Naive thymus-derived CD8-positive, alpha-beta T cell (primary cell): ENCODE results near the gene ELOVL5. TPM values are rescaled to one million over a fixed set of nuclear protein-coding genes. Genes with fewer than 3 reads are reported as not detected.
A peak's percentile ranks its signal among the peaks of the same experiment; 100 is the strongest.
"Not testable (repeated sequence)": the region's sequence is repeated elsewhere in the genome, so short reads cannot be mapped to it uniquely, and the experiment has no call there.

Source experiments
- ATAC-seq, 2 donors: fragments of 150-1000 bp; cut with Tn5 transposase in 1 of 2; sonication (Bioruptor Pico), chemical (Tn5 transposase) in 1 of 2; 1 replicate in 1 of 2; 2 replicates in 1 of 2; pipeline ENCODE4 v1.10.0; 2021; ENCODE audit warnings: mild to moderate bottlenecking in 2 of 2, moderate library complexity in 2 of 2
- POLR2A ChIA-PET: fragments of 350-600 bp; sonication (Branson Sonifier 250); formaldehyde crosslinking; loops from one replicate; lab custom pipeline; 2021; ENCODE audit warnings: antibody characterized with exemption; lab: Charles Lee
- DNase-seq, 10 donors: peaks; one replicate each; pipeline versions ENCODE4 v3.0.0 to v3.0.0-alpha.2; 2020 to 2022
- H3K27ac Mint-ChIP-seq, 10 donors: one replicate each; pipeline ENCODE4 v1.8.0; 2020 to 2022; ENCODE audit warnings: mild to moderate bottlenecking in 10 of 10, mixed read lengths in 10 of 10, moderate library complexity in 4 of 10, inconsistent platforms in 1 of 10
- H3K27me3 Mint-ChIP-seq, 5 donors: one replicate each; pipeline ENCODE4 v1.8.0; 2021 to 2022; ENCODE audit warnings: mixed read lengths in 5 of 5
- H3K36me3 Mint-ChIP-seq, 3 donors: one replicate each; pipeline ENCODE4 v1.8.0; 2020 to 2022; ENCODE audit warnings: mixed read lengths in 3 of 3, mild to moderate bottlenecking in 2 of 3, inconsistent platforms in 1 of 3
- H3K4me1 Mint-ChIP-seq, 4 donors: one replicate each; pipeline ENCODE4 v1.8.0; 2021 to 2022; ENCODE audit warnings: mixed read lengths in 4 of 4
- H3K4me3 Mint-ChIP-seq, 10 donors: one replicate each; pipeline ENCODE4 v1.8.0; 2020 to 2022; ENCODE audit warnings: mild to moderate bottlenecking in 10 of 10, mixed read lengths in 10 of 10, moderate library complexity in 6 of 10, inconsistent platforms in 1 of 10
- H3K9me3 Mint-ChIP-seq, 9 donors: one replicate each; pipeline ENCODE4 v1.8.0; 2020 to 2022; ENCODE audit warnings: mixed read lengths in 9 of 9, mild to moderate bottlenecking in 3 of 9, inconsistent platforms in 1 of 9, moderate library complexity in 1 of 9
- polyA plus RNA-seq, 3 donors: library from polyadenylated mRNA; unstranded; fragments of 300-500 nt; fragmentation: Illumina TruSeq; gene quantifications; one replicate each; pipeline ENCODE4 v1.2.3, GENCODE V29; 2021
- total RNA-seq, 8 experiments: library from RNA in 2 of 8; stranded (reverse) in 2 of 8; gene quantifications; one replicate each; pipeline ENCODE4 v1.2.3 and lab custom pipeline; 2021 to 2026

ELOVL5 gene
- total and polyA plus RNA-seq, 5 experiments from 2014 or later: 32.5 to 67.4 (median 38.1) TPM

DNA sequence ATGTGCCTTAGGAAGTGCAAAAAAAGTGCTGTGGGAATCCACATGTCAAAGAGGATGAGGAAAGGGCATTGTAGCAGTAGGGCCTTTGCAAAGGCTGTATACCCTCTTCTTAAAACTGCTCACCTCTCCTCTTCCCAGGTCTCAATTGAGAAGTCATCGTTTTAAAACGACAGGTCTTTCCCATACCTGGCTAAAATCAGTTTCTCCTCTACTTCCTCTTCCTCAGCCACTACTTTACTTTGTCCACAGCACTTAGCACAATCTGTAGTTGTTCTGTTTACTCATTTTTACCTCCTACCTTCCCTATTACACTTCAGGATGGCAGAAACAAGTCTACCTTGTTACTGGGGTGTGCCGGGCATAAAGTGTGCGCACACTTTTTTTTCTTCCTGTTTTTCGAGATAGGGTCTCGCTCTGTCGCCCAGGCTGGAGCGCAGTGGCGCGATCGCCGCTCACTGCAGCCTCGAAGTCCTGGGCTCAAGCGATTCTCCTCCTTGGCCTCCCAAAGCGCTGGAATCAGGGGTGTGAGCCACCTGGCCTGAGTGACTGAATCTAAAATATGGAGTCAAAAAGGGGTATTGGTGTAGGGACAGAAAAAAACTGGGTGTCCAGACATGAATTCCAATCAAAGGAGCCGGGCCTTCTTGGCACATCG lies 9.8 kb upstream of the ELOVL5 start:
- Mint-ChIP-seq H3K36me3 (no peaks in the 10 kb centered on the region), H3K9me3 (no peaks in the 10 kb centered on the region), H3K27ac (peak overlapping the region; percentile 93 to 98 (median 96)), H3K27me3 (no peaks in the 10 kb centered on the region), H3K4me3 (peak overlapping the region; percentile 87 to 94 (median 92)), H3K4me1 (peaks cover 24 to 54% (median 45%) of the 10 kb centered on the region in 4 donors)
- DNase-seq (peak in 1 of 10 donors; percentile 25), ATAC-seq (peak in 1 of 2 donors; percentile 1)
- POLR2A ChIA-PET: interaction anchor here (1.0 to 3.8 kb wide), 10 partner anchors 10 to 186 kb away, joined by 3 to 66 read pairs (median 6); partner anchors contain the start of gene ELOVL5

GRCh38 chr6:53357576-53358360 lies 9.0 kb upstream of the ELOVL5 start:
- ATAC-seq (no peak), DNase-seq (no peak)
- H3K4me1 Mint-ChIP-seq: peaks cover 27 to 54% (median 44%) of the 10 kb centered on the region in 4 donors
- H3K4me3 Mint-ChIP-seq: peak overlapping the region; percentile 5 to 94 (median 91)
- H3K27me3 Mint-ChIP-seq: no peaks in the 10 kb centered on the region
- H3K27ac Mint-ChIP-seq: peak overlapping the region; percentile 41 to 98 (median 95)
- H3K36me3 Mint-ChIP-seq: no peaks in the 10 kb centered on the region
- POLR2A ChIA-PET: interaction anchor here (1.3 to 2.9 kb wide), 2 partner anchors 21 to 55 kb away, joined by 3 to 18 read pairs; no protein-coding TSS in a partner anchor
- H3K9me3 Mint-ChIP-seq: no peaks in the 10 kb centered on the region

GRCh38 chr6:53353624-53354023 lies 4.9 kb upstream of the ELOVL5 start:
- no peak for ATAC-seq
- DNase-seq: no peak
- no peaks in the 10 kb centered on the region for H3K36me3 Mint-ChIP-seq
- no peak overlapping the region for H3K27ac Mint-ChIP-seq
- no peaks in the 10 kb centered on the region for H3K9me3 Mint-ChIP-seq
- no peaks in the 10 kb centered on the region for H3K27me3 Mint-ChIP-seq
- H3K4me1 Mint-ChIP-seq: peaks cover 9 to 27% (median 16%) of the 10 kb centered on the region in 4 donors
- POLR2A ChIA-PET: interaction anchor here (1.8 kb wide), 1 partner anchor 9 kb away, joined by 4 read pairs; no protein-coding TSS in a partner anchor
- H3K4me3 Mint-ChIP-seq: no peak overlapping the region

GRCh38 chr6:53352360-53352759 lies 3.6 kb upstream of the ELOVL5 start:
- no peak for DNase-seq
- H3K9me3 Mint-ChIP-seq: no peaks in the 10 kb centered on the region
- H3K27me3 Mint-ChIP-seq: no peaks in the 10 kb centered on the region
- no peaks in the 10 kb centered on the region for H3K36me3 Mint-ChIP-seq
- H3K27ac Mint-ChIP-seq: peak overlapping the region in 3 of 10 donors; percentile 11 to 60 (median 17)
- POLR2A ChIA-PET: no interaction called here
- ATAC-seq: no peak
- H3K4me1 Mint-ChIP-seq: peaks cover 5 to 16% (median 9%) of the 10 kb centered on the region in 4 donors
- no peak overlapping the region for H3K4me3 Mint-ChIP-seq

GRCh38 chr6:53349209-53349693 lies 501 bp upstream of the ELOVL5 start:
- POLR2A ChIA-PET: interaction anchor here (0.8 to 5.1 kb wide), 8 partner anchors 11 to 61 kb away, joined by 3 to 75 read pairs (median 14); no protein-coding TSS in a partner anchor
- H3K4me1 Mint-ChIP-seq: peaks cover 22 to 41% (median 40%) of the 10 kb centered on the region in 4 donors
- peaks cover 0 to 5% (median 2%) of the 10 kb centered on the region in 3 donors for H3K36me3 Mint-ChIP-seq
- H3K27ac Mint-ChIP-seq: peak overlapping the region; percentile 91 to 98 (median 94)
- no peaks in the 10 kb centered on the region for H3K27me3 Mint-ChIP-seq
- peak overlapping the region; percentile 88 to 98 (median 94) for H3K4me3 Mint-ChIP-seq
- ATAC-seq: no peak
- no peaks in the 10 kb centered on the region for H3K9me3 Mint-ChIP-seq
- no peak for DNase-seq

DNA sequence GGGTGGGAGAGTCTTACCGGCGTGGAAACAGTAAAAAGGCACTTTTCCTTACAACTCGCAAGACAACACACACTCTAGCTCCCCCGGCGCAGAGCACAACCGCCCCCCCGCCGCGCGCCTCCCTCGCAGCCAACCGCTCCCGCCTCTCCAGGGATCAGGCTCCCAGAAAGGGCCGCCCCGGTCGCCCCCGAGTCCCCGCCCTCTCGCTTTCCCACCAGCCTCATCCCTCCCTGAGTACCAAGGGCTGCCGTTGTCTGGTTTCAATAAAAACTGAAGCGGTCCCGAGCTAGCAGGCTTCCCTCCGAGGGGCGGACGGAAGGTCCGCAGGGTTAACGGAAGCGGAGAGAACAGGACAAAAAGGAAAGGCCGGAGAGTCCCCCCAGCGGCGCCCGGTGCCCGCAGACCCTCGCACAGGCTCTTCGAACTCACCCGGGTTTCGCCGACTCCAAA lies 804 bp downstream of the ELOVL5 start:
- Mint-ChIP-seq H3K27ac (peak overlapping the region; percentile 84 to 98 (median 96)), H3K9me3 (no peaks in the 10 kb centered on the region), H3K4me1 (peaks cover 28 to 54% (median 52%) of the 10 kb centered on the region in 4 donors), H3K36me3 (peaks cover 0 to 5% (median 2%) of the 10 kb centered on the region in 3 donors), H3K27me3 (no peaks in the 10 kb centered on the region), H3K4me3 (peak overlapping the region; percentile 88 to 98 (median 96))
- POLR2A ChIA-PET: interaction anchor here (0.7 to 5.1 kb wide), 22 partner anchors 11 to 197 kb away, joined by 3 to 75 read pairs (median 4); partner anchors contain the start of gene GCLC
- peak; percentile 22 to 29 for ATAC-seq
- peak; percentile 21 to 72 (median 52) for DNase-seq

DNA sequence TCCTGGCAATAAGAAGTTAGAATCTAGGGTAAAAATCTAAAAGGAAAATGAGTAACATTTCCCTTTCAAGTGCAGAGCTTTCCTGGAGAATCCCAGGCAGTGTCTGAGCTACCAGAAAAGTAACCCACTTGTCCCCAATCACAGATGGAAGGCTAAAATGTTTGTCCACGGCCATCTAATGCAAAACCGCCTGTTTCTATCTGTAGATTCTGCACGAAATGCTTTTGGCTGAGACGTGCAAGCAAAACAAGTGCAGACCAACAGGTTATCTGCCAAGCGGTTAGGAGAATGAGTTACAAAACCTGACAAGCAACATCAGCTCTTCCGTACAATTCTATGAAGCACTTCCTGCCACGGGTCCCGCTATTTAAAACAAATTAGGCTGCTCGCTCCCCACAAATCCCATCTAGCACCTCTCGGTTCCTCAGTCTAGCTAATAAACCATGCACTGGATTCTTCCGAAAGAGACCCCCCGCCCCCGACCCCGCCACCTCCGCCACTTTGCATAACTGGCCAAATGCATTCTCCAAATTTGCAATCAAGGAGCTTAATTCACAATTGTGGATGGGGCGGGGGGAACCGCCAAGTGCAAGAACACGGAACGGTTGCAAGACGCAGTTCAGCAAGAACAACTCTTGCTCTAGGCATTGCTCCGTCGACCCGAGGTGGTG lies 1.4 kb downstream of the ELOVL5 start:
- ATAC-seq (peak; percentile 18 to 21), DNase-seq (peak in 5 of 10 donors; percentile 22 to 58 (median 37))
- peak overlapping the region; percentile 88 to 98 (median 96) for H3K4me3 Mint-ChIP-seq
- H3K27me3 Mint-ChIP-seq: no peaks in the 10 kb centered on the region
- POLR2A ChIA-PET: interaction anchor here (0.7 to 5.1 kb wide), 22 partner anchors 10 to 198 kb away, joined by 3 to 75 read pairs (median 4); partner anchors contain the start of gene GCLC
- H3K4me1 Mint-ChIP-seq: peaks cover 30 to 59% (median 56%) of the 10 kb centered on the region in 4 donors
- H3K27ac Mint-ChIP-seq: peak overlapping the region; percentile 84 to 98 (median 96)
- H3K36me3 Mint-ChIP-seq: peaks cover 0 to 5% (median 2%) of the 10 kb centered on the region in 3 donors
- no peaks in the 10 kb centered on the region for H3K9me3 Mint-ChIP-seq

DNA sequence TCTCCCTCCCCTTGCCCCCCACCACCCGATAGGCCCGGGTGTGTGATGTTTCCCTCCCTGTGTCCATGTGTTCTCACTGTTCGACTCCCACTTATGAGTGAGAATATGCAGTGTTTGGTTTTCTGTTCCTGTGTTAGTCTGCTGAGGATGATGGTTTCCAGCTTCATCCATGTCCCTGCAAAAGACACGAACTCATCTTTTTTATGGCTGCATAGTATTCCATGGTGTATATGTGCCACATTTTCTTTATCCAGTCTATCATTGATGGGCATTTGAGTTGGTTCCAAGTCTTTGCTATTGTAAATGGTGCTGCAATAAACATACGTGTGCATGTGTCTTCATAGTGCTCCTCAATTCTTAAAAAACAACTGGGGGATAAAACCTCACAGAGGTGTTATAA lies 2.7 kb downstream of the ELOVL5 start:
- Mint-ChIP-seq H3K4me1 (peaks cover 40 to 73% (median 70%) of the 10 kb centered on the region in 4 donors), H3K4me3 (peak overlapping the region in 8 of 10 donors; percentile 88 to 98 (median 96)), H3K27ac (peak overlapping the region in 9 of 10 donors; percentile 30 to 98 (median 95))
- POLR2A ChIA-PET: interaction anchor here (2.9 to 3.5 kb wide), 3 partner anchors 9 to 55 kb away, joined by 20 to 75 read pairs (median 33); no protein-coding TSS in a partner anchor
- not testable (repeated sequence) for ATAC-seq, DNase-seq, H3K9me3 Mint-ChIP-seq, H3K36me3 Mint-ChIP-seq, H3K27me3 Mint-ChIP-seq

DNA sequence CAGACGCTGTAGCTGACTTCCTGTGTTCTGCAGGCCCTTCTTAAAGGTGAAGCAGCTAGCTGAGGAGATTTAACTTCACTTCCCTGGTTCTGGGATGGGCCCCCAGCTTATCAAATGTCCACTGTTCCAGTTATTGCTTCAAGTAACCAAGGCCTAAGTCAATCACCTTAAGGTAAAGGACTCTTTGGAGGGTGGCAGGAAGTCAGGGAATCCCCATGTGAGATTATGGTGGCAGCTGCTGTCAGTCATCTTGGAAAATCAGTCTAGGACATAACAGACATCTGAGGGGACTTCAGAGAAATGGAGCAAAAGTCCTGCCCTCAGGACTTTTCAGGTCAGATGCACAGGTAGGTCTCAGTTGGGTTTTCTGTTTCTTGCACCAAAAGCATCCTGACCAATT lies 3.8 kb downstream of the ELOVL5 start:
- ATAC-seq (no peak), DNase-seq (no peak)
- no peaks in the 10 kb centered on the region for H3K9me3 Mint-ChIP-seq
- peak overlapping the region; percentile 30 to 95 (median 80) for H3K27ac Mint-ChIP-seq
- POLR2A ChIA-PET: interaction anchor here (0.7 to 2.1 kb wide), 6 partner anchors 8 to 54 kb away, joined by 3 to 12 read pairs (median 4); no protein-coding TSS in a partner anchor
- no peaks in the 10 kb centered on the region for H3K27me3 Mint-ChIP-seq
- H3K36me3 Mint-ChIP-seq: peaks cover 0 to 5% (median 5%) of the 10 kb centered on the region in 3 donors
- H3K4me3 Mint-ChIP-seq: peak overlapping the region in 9 of 10 donors; percentile 20 to 88 (median 72)
- H3K4me1 Mint-ChIP-seq: peaks cover 44 to 82% (median 76%) of the 10 kb centered on the region in 4 donors

GRCh38 chr6:53343092-53343491 lies 5.7 kb downstream of the ELOVL5 start:
- Mint-ChIP-seq H3K27ac (peak overlapping the region in 8 of 10 donors; percentile 3 to 94 (median 49)), H3K4me3 (peak overlapping the region in 2 of 10 donors; percentile 15 to 41), H3K4me1 (peaks cover 46 to 90% (median 85%) of the 10 kb centered on the region in 4 donors), H3K9me3 (no peaks in the 10 kb centered on the region), H3K36me3 (peaks cover 0 to 5% (median 5%) of the 10 kb centered on the region in 3 donors), H3K27me3 (no peaks in the 10 kb centered on the region)
- DNase-seq: no peak
- ATAC-seq: no peak
- POLR2A ChIA-PET: interaction anchor here (2.1 kb wide), 1 partner anchor 17 kb away, joined by 12 read pairs; no protein-coding TSS in a partner anchor

GRCh38 chr6:53342217-53342616 lies 6.5 kb downstream of the ELOVL5 start:
- no peak for DNase-seq
- Mint-ChIP-seq H3K4me3 (peak overlapping the region in 2 of 10 donors; percentile 9 to 30), H3K27me3 (no peaks in the 10 kb centered on the region), H3K4me1 (peaks cover 53 to 98% (median 91%) of the 10 kb centered on the region in 4 donors), H3K36me3 (peaks cover 0 to 5% (median 5%) of the 10 kb centered on the region in 3 donors), H3K9me3 (no peaks in the 10 kb centered on the region), H3K27ac (peak overlapping the region in 5 of 10 donors; percentile 26 to 94 (median 67))
- POLR2A ChIA-PET: no interaction called here
- no peak for ATAC-seq
